CD4-positive, alpha-beta T cell (primary cell): ENCODE measurements around the gene DIO2. TPM values are rescaled to one million over a fixed set of nuclear protein-coding genes. Genes with fewer than 3 reads are reported as not detected.

ENCODE experiments used
- ATAC-seq: fragments of 200-7000 bp; cut with Tn5 transposase; one replicate; pipeline ENCODE4 v1.10.0; 2022; ENCODE audit warnings: mild to moderate bottlenecking; ENCODE audit not compliant: poor library complexity
- CTCF ChIA-PET: fragments of 350-600 bp; sonication (Branson Sonifier 250); formaldehyde crosslinking; loops from one replicate; lab custom pipeline; 2021; ENCODE audit warnings: antibody characterized with exemption, inconsistent platforms; lab: Charles Lee
- POLR2A ChIA-PET: fragments of 350-600 bp; sonication (Branson Sonifier 250); formaldehyde crosslinking; loops from one replicate; lab custom pipeline; 2021; ENCODE audit warnings: antibody characterized with exemption, inconsistent platforms; lab: Charles Lee
- DNase-seq, 14 experiments: peaks; one replicate each; pipeline ENCODE4 v3.0.0-alpha.2; 2013 to 2020; ENCODE audit warnings: mixed read lengths in 2 of 14
- H3K27ac ChIP-seq, 2 donors: one replicate each; pipeline versions ENCODE4 v1.5.1 to v1.7.0; 2013; ENCODE audit warnings: low read length in 2 of 2, low read depth in 1 of 2, mild to moderate bottlenecking in 1 of 2
- H3K27me3 ChIP-seq, 2 experiments: 1 replicate in 1 of 2; 2 replicates in 1 of 2; pipeline versions ENCODE4 v1.6.1 to v1.7.0; 2013; ENCODE audit warnings: low read length in 2 of 2, control low read depth in 1 of 2, mild to moderate bottlenecking in 1 of 2, moderate library complexity in 1 of 2; ENCODE audit not compliant: insufficient read depth in 2 of 2, control insufficient read depth in 1 of 2
- H3K36me3 ChIP-seq: one replicate; pipeline ENCODE4 v1.6.1; 2013; ENCODE audit warnings: low read length, control low read depth; ENCODE audit not compliant: insufficient read depth
- H3K4me1 ChIP-seq: one replicate; pipeline ENCODE4 v1.6.1; 2013; ENCODE audit warnings: low read length, control low read depth; ENCODE audit not compliant: insufficient read depth
- H3K4me3 ChIP-seq: one replicate; pipeline ENCODE4 v1.5.1; 2013; ENCODE audit warnings: mild to moderate bottlenecking, low read length, moderate library complexity
- H3K9me3 ChIP-seq, 2 experiments: 1 replicate in 1 of 2; 2 replicates in 1 of 2; pipeline versions ENCODE4 v1.6.1 to v1.7.0; 2013; ENCODE audit warnings: low read length in 2 of 2, mild to moderate bottlenecking in 2 of 2, control low read depth in 1 of 2, moderate library complexity in 1 of 2; ENCODE audit not compliant: control insufficient read depth in 1 of 2, insufficient read depth in 1 of 2
- H3K27ac Mint-ChIP-seq: one replicate; pipeline ENCODE4 v1.8.0; 2020; ENCODE audit warnings: mixed read lengths
- H3K27me3 Mint-ChIP-seq: one replicate; pipeline ENCODE4 v1.8.0; 2021; ENCODE audit warnings: mixed read lengths
- H3K36me3 Mint-ChIP-seq: one replicate; pipeline ENCODE4 v1.8.0; 2021; ENCODE audit warnings: low read depth, mixed read lengths
- H3K4me1 Mint-ChIP-seq: one replicate; pipeline ENCODE4 v1.8.0; 2021; ENCODE audit warnings: low read depth, mixed read lengths
- H3K4me3 Mint-ChIP-seq: one replicate; pipeline ENCODE4 v1.8.0; 2020; ENCODE audit warnings: mild to moderate bottlenecking, mixed read lengths
- H3K9me3 Mint-ChIP-seq: one replicate; pipeline ENCODE4 v1.8.0; 2020; ENCODE audit warnings: mixed read lengths
- intact Hi-C, 2 experiments: fragments of 100-400 bp; cut with DNase I in 1 of 2; cut with micrococcal nuclease in 1 of 2; formaldehyde crosslinking; loops; one replicate each; pipeline versions ENCODE4 v1.15.1 to v1.9.0; 2023 to 2025; cut with DNase I, micrococcal nuclease
- total RNA-seq, 174 experiments: library from RNA in 2 of 174; stranded (reverse) in 2 of 174; gene quantifications; one replicate each; pipeline ENCODE4 v1.2.3 and lab custom pipeline; 2021 to 2026
- TF ChIP-seq, protein P1 (sequence below): fragments of 200-600 bp; IDR thresholded peaks from one replicate; pipeline ENCODE4 v1.8.0; 2022; ENCODE audit warnings: antibody characterized with exemption, mild to moderate bottlenecking

The DIO2 gene
- total RNA-seq, 2 experiments from 2014 or later, result not detected

DNA sequence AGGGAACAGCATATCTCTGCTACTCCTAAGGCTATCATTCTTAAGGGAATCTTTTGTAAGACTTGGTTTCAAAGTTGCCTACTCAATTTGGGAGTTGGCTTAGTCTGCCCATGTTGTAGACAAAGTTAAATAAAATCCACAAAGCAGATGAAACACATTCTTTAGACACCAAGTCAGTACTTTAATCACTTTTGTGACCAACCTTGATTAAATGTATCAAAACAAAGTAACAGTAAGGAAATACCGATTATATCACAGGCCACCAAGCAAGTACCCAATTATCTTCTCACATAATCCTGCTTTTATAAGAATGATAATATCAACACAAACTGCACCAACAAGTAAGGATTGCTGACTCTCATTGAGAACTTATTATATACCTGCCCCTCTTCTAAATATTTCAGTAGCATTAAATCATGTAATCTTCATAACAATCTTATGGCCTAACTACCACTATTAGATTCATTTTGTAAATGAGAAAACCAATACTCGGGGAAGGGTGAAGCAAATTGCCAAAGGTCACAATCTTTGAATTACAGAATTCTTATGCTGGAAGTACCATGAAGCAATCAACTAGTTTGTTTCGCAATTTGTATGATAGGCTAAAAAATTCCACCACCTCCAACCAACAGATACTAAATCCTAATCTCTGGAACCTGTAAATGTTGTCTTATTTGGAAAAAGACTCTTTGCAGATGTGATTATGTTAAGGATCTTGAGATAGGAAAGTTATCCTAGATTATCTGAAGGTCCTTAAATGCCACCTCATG, 12.6 kb upstream of the DIO2 start:
- intact Hi-C loops, result no loop called here
- ChIA-PET CTCF (no interaction called here), POLR2A (no interaction called here)
- no peak overlapping the region for H3K4me3 ChIP-seq
- Mint-ChIP-seq H3K4me3 (no peak overlapping the region), H3K4me1 (no peaks in the 10 kb centered on the region), H3K27me3 (no peaks in the 10 kb centered on the region), H3K9me3 (peaks cover 15% of the 10 kb centered on the region), H3K36me3 (no peaks in the 10 kb centered on the region), H3K27ac (no peak overlapping the region)
- TF ChIP-seq, protein P1, sequence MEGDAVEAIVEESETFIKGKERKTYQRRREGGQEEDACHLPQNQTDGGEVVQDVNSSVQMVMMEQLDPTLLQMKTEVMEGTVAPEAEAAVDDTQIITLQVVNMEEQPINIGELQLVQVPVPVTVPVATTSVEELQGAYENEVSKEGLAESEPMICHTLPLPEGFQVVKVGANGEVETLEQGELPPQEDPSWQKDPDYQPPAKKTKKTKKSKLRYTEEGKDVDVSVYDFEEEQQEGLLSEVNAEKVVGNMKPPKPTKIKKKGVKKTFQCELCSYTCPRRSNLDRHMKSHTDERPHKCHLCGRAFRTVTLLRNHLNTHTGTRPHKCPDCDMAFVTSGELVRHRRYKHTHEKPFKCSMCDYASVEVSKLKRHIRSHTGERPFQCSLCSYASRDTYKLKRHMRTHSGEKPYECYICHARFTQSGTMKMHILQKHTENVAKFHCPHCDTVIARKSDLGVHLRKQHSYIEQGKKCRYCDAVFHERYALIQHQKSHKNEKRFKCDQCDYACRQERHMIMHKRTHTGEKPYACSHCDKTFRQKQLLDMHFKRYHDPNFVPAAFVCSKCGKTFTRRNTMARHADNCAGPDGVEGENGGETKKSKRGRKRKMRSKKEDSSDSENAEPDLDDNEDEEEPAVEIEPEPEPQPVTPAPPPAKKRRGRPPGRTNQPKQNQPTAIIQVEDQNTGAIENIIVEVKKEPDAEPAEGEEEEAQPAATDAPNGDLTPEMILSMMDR, result no peak
- H3K9me3 ChIP-seq, result no peaks in the 10 kb centered on the region
- no peaks in the 10 kb centered on the region for H3K4me1 ChIP-seq
- no peaks in the 10 kb centered on the region for H3K36me3 ChIP-seq
- no peak overlapping the region for H3K27ac ChIP-seq
- H3K27me3 ChIP-seq, result no peaks in the 10 kb centered on the region
- ATAC-seq (no peak), DNase-seq (no peak)

DNA sequence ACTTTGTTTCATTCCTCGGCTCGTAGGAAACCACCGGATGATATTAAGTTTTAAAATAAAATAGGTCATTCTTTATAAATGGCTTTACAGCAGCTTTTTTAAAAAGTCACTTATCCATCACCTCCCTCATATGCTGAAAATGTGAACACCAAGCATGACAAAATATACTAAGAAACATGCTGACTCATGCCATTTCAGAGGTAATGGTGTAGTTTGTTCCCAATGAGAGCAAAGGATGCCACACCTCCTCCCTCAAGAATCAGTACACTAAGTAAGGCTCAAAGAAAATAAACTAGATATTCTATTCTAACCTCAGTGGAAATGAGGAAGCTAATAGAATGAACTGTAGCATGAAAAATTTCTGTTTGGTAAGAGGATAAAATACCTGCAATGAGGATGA, 5.5 kb upstream of the DIO2 start:
- TF ChIP-seq, protein P1, result no peak

DNA sequence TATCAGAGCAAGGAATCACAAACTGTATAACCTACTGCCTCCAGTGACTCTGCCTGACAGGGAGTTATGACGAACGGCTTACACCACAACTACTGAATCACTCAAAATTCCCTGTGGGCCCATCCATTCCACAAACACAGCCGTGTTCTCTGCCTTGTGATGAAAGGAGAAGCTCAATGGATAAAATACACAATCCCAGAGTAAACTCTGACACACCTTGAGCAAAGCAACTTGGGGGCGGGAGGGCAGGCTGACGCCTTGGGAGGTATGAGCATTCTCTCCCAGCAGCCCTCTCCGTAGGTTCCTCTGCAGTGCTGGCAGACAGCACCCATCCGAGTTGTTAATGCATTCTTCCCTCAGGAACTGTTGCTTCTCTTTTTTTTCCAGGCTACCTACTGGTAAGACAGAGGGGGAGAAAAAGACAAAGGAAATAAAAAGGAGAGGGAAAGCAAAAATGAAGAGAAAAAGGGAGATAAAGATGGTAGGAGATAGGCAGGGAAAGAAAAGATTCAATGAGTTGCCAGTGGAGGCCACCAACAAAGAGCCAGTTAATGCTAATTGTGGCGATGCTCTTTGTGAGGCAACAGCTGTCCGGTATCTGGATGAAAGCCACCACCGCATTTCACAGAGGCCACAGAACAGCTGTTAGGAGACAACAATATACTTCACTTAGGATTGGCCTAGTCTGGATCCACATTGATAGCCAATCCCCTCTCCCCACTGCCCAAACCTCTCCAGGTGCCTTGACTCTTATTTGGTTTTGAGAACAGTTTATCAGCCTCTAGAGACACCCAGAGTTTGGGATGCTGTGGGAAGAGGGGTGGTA, 4.7 kb upstream of the DIO2 start:
- Histone ChIP-seq H3K9me3 (peaks cover 0 to 7% of the 10 kb centered on the region in 2 experiments), H3K27me3 (no peaks in the 10 kb centered on the region), H3K4me3 (no peak overlapping the region), H3K36me3 (no peaks in the 10 kb centered on the region), H3K27ac (no peak overlapping the region), H3K4me1 (no peaks in the 10 kb centered on the region)
- intact Hi-C loops, result no loop called here
- Mint-ChIP-seq H3K9me3 (peaks cover 3% of the 10 kb centered on the region), H3K4me3 (no peak overlapping the region), H3K36me3 (no peaks in the 10 kb centered on the region), H3K4me1 (no peaks in the 10 kb centered on the region), H3K27ac (no peak overlapping the region), H3K27me3 (peaks cover 2% of the 10 kb centered on the region)
- TF ChIP-seq, protein P1, result no peak
- no peak for DNase-seq
- CTCF ChIA-PET, result no interaction called here
- POLR2A ChIA-PET, result no interaction called here
- ATAC-seq, result no peak

More for the DNA sequence above, 5.5 kb upstream of the DIO2 start:
- Histone ChIP-seq H3K4me3 (no peak overlapping the region), H3K4me1 (no peaks in the 10 kb centered on the region), H3K27me3 (no peaks in the 10 kb centered on the region), H3K27ac (no peak overlapping the region), H3K9me3 (peaks cover 0 to 4% of the 10 kb centered on the region in 2 experiments), H3K36me3 (no peaks in the 10 kb centered on the region)
- ATAC-seq (no peak), DNase-seq (no peak)
- H3K36me3 Mint-ChIP-seq, result no peaks in the 10 kb centered on the region
- H3K9me3 Mint-ChIP-seq, result peaks cover 3% of the 10 kb centered on the region
- H3K27me3 Mint-ChIP-seq, result no peaks in the 10 kb centered on the region
- POLR2A ChIA-PET, result no interaction called here
- intact Hi-C loops, result no loop called here
- no peaks in the 10 kb centered on the region for H3K4me1 Mint-ChIP-seq
- CTCF ChIA-PET, result no interaction called here
- H3K27ac Mint-ChIP-seq, result no peak overlapping the region
- no peak overlapping the region for H3K4me3 Mint-ChIP-seq
